B cell (primary cell): ENCODE data around the gene GALK1. TPM values are rescaled to one million over a fixed set of nuclear protein-coding genes. Genes with fewer than 3 reads are reported as not detected.

Source experiments
- ATAC-seq: fragments of 200-7000 bp; cut with Tn5 transposase; one replicate; pipeline ENCODE4 v1.10.0; 2021; ENCODE audit warnings: low read depth, mild to moderate bottlenecking, moderate number of reproducible peaks, moderate library complexity
- CTCF ChIA-PET: fragments of 350-600 bp; sonication (Branson Sonifier 250); formaldehyde crosslinking; loops from one replicate; lab custom pipeline; 2021; ENCODE audit warnings: antibody characterized with exemption, inconsistent platforms; lab: Charles Lee
- POLR2A ChIA-PET: fragments of 350-600 bp; sonication (Branson Sonifier 250); formaldehyde crosslinking; loops from one replicate; lab custom pipeline; 2021; ENCODE audit warnings: antibody characterized with exemption; lab: Charles Lee
- DNase-seq: peaks from one replicate; pipeline ENCODE4 v3.0.0; 2013
- H2AFZ ChIP-seq: 2 replicates; pipeline ENCODE4 v1.6.1; 2012; ENCODE audit warnings: mild to moderate bottlenecking, low read depth, low read length; ENCODE audit not compliant: insufficient read depth, poor library complexity, severe bottlenecking
- H3K27ac ChIP-seq, 2 donors: 1 replicate in 1 of 2; 2 replicates in 1 of 2; pipeline ENCODE4 v1.5.1; 2012 to 2013; ENCODE audit warnings: low read length in 2 of 2, mild to moderate bottlenecking in 2 of 2, moderate library complexity in 1 of 2
- H3K27me3 ChIP-seq, 4 experiments: fragments of 200-600 bp in 1 of 4; sonication (generic) in 1 of 4; replicated peaks in 1 of 4; 1 replicate in 2 of 4; 2 replicates in 2 of 4; pipeline versions ENCODE4 v1.6.1 to v1.7.0; 2013 to 2016; ENCODE audit warnings: low read length in 3 of 4, mild to moderate bottlenecking in 2 of 4, mixed read lengths in 1 of 4, moderate library complexity in 1 of 4; ENCODE audit not compliant: insufficient read depth in 4 of 4, control insufficient read depth in 3 of 4; ENCODE audit errors: control extremely low read depth in 1 of 4
- H3K36me3 ChIP-seq, 2 experiments: replicated peaks in 1 of 2; 1 replicate in 1 of 2; 2 replicates in 1 of 2; pipeline versions ENCODE4 v1.6.1 to v1.7.1; 2013; ENCODE audit warnings: low read length in 1 of 2; ENCODE audit not compliant: insufficient read depth in 2 of 2, control insufficient read depth in 1 of 2; ENCODE audit errors: control extremely low read depth in 1 of 2, extremely low read depth in 1 of 2
- H3K4me1 ChIP-seq, 2 donors: fragments of 200-600 bp in 1 of 2; sonication (generic) in 1 of 2; 1 replicate in 1 of 2; 2 replicates in 1 of 2; pipeline versions ENCODE4 v1.5.1 to v1.6.1; 2013 to 2017; ENCODE audit warnings: low read length in 2 of 2; ENCODE audit not compliant: control insufficient read depth in 2 of 2, insufficient read depth in 2 of 2
- H3K4me2 ChIP-seq: replicated peaks from 2 replicates; pipeline ENCODE3; 2012; ENCODE audit warnings: mild to moderate bottlenecking, low read depth, low read length; ENCODE audit not compliant: poor library complexity, severe bottlenecking
- H3K4me3 ChIP-seq, 5 experiments: fragments of 200-600 bp in 1 of 5; sonication (generic) in 1 of 5; 1 replicate in 3 of 5; 2 replicates in 2 of 5; pipeline versions ENCODE4 v1.5.1 to v1.7.0; 2011 to 2016; ENCODE audit warnings: low read length in 4 of 5, mild to moderate bottlenecking in 4 of 5, low read depth in 2 of 5, control low read depth in 1 of 5, moderate library complexity in 1 of 5; ENCODE audit not compliant: insufficient read depth in 1 of 5; ENCODE audit errors: control extremely low read depth in 1 of 5, extremely low read depth in 1 of 5
- H3K79me2 ChIP-seq: fragments of 200-600 bp; sonication (generic); one replicate; pipeline ENCODE4 v1.6.0; 2016; ENCODE audit warnings: low read length; ENCODE audit not compliant: control insufficient read depth, insufficient read depth
- H3K9ac ChIP-seq: fragments of 200-600 bp; sonication (generic); 2 replicates; pipeline ENCODE4 v1.6.1; 2017; ENCODE audit warnings: mild to moderate bottlenecking, low read length, moderate library complexity
- H3K9me3 ChIP-seq, 3 donors: one replicate each; pipeline versions ENCODE4 v1.6.1 to v1.7.1; 2013; ENCODE audit warnings: low read length in 2 of 3; ENCODE audit not compliant: control insufficient read depth in 2 of 3, insufficient read depth in 1 of 3; ENCODE audit errors: control extremely low read depth in 1 of 3
- H4K20me1 ChIP-seq: 2 replicates; pipeline ENCODE4 v1.6.0; 2012; ENCODE audit warnings: mild to moderate bottlenecking, low read length; ENCODE audit not compliant: insufficient read depth, control insufficient read depth, poor library complexity, severe bottlenecking
- H3K27ac Mint-ChIP-seq: one replicate; pipeline ENCODE4 v1.8.0; 2021; ENCODE audit warnings: mixed read lengths
- H3K27me3 Mint-ChIP-seq: one replicate; pipeline ENCODE4 v1.8.0; 2021; ENCODE audit warnings: mixed read lengths
- H3K4me1 Mint-ChIP-seq: one replicate; pipeline ENCODE4 v1.8.0; 2021; ENCODE audit warnings: mixed read lengths
- H3K4me3 Mint-ChIP-seq: one replicate; pipeline ENCODE4 v1.8.0; 2021; ENCODE audit warnings: mixed read lengths
- H3K9me3 Mint-ChIP-seq: one replicate; pipeline ENCODE4 v1.8.0; 2022; ENCODE audit warnings: mixed read lengths; ENCODE audit not compliant: insufficient read depth
- CTCF ChIP-seq: fragments of 200-600 bp; IDR thresholded peaks from one replicate; pipeline ENCODE4 v1.8.0; 2022; ENCODE audit warnings: antibody characterized with exemption, mild to moderate bottlenecking
- EZH2 ChIP-seq: IDR thresholded peaks from 2 replicates; pipeline ENCODE4 v1.6.1; 2012; ENCODE audit warnings: borderline replicate concordance, low read depth, mild to moderate bottlenecking, moderate library complexity, low read length; ENCODE audit not compliant: insufficient read depth, poor library complexity, severe bottlenecking
- WGBS: methylation state at CpG from one replicate; pipeline ENCODE4 v1.1.5; 2013; ENCODE audit warnings: missing lambda C conversion rate; ENCODE audit not compliant: insufficient coverage; 5-methylcytosine and 5-hydroxymethylcytosine counted together
- intact Hi-C: fragments of 100-400 bp; cut with micrococcal nuclease; formaldehyde crosslinking; loops from one replicate; pipeline ENCODE4 v1.10.0; 2022
- polyA plus RNA-seq: library from polyadenylated mRNA; depleted of rRNA; stranded (reverse); fragments of >200 nt; gene quantifications from 2 replicates; pipeline ENCODE4 v1.2.3, GENCODE V29; 2012
- total RNA-seq, 2 donors: library from RNA; stranded (reverse); fragments of 120-200 nt in 1 of 2; gene quantifications; 1 replicate in 1 of 2; 2 replicates in 1 of 2; pipeline versions ENCODE4 v1.2.3 to v1.2.4, GENCODE V29; 2013 to 2022

The GALK1 gene
- total and polyA plus RNA-seq, 2 donors (not counting 1 experiment from before 2014, with no cell fraction given) = 29.8 to 37.4 TPM

GRCh38 chr17:75763613-75764416 is 1.2 kb downstream of the GALK1 start:
- H4K20me1 ChIP-seq = peaks cover 15% of the 10 kb centered on the region
- Mint-ChIP-seq H3K9me3 (no peaks in the 10 kb centered on the region), H3K27ac (peak overlapping the region; percentile 37), H3K27me3 (no peaks in the 10 kb centered on the region), H3K4me3 (peak overlapping the region; percentile 85), H3K4me1 (peaks cover 18% of the 10 kb centered on the region)
- no peak for TF ChIP-seq CTCF
- TF ChIP-seq EZH2 = no peak
- WGBS = 81% methylated on average over 14 of the region's 16 CpGs
- peak overlapping the region in 4 of 5 experiments; percentile 74 to 88 (median 84) for H3K4me3 ChIP-seq
- peak overlapping the region; percentile 91 for H3K9ac ChIP-seq
- DNase-seq (peak; percentile 34), ATAC-seq (no peak)
- H3K9me3 ChIP-seq = no peaks in the 10 kb centered on the region
- H3K4me2 ChIP-seq = peak overlapping the region; percentile 100
- ChIA-PET POLR2A (interaction anchor here (0.8 to 3.7 kb wide), 4 partner anchors 10 to 80 kb away, joined by 3 to 78 read pairs (median 13); a partner anchor contains a TSS), CTCF (interaction anchor here (1.1 to 5.5 kb wide), 17 partner anchors 11 to 493 kb away, joined by 3 to 87 read pairs (median 14); partner anchors contain the start of genes MIF4GD, SMIM5, TRIM47 and TRIM65)
- intact Hi-C loops = loop anchor here (1.0 to 10.0 kb wide), 2 partner anchors 91 to 249 kb away; partner anchors contain the start of genes CASKIN2, TSEN54 and WBP2
- peak overlapping the region in 1 of 2 donors; percentile 72 for H3K27ac ChIP-seq
- H2AFZ ChIP-seq = peak overlapping the region; percentile 97
- no peaks in the 10 kb centered on the region for H3K36me3 ChIP-seq
- H3K27me3 ChIP-seq = no peaks in the 10 kb centered on the region
- H3K4me1 ChIP-seq = peaks cover 14 to 23% of the 10 kb centered on the region in 2 donors
- H3K79me2 ChIP-seq = peaks cover 3% of the 10 kb centered on the region

GRCh38 chr17:75763269-75763607 is 1.8 kb downstream of the GALK1 start:
- POLR2A ChIA-PET = interaction anchor here (0.8 to 3.7 kb wide), 3 partner anchors 13 to 22 kb away, joined by 3 to 78 read pairs (median 3); a partner anchor contains a TSS
- Histone ChIP-seq H3K79me2 (peaks cover 3% of the 10 kb centered on the region), H3K9me3 (no peaks in the 10 kb centered on the region), H3K9ac (no peak overlapping the region), H3K4me3 (no peak overlapping the region), H3K27ac (no peak overlapping the region), H3K4me1 (peaks cover 14 to 23% of the 10 kb centered on the region in 2 donors), H3K4me2 (peak overlapping the region; percentile 100), H3K27me3 (no peaks in the 10 kb centered on the region), H2AFZ (no peak overlapping the region), H4K20me1 (peaks cover 15% of the 10 kb centered on the region), H3K36me3 (no peaks in the 10 kb centered on the region)
- intact Hi-C loops = loop anchor here (10.0 kb wide), 1 partner anchor 248 kb away; the partner anchor contains the start of genes CASKIN2 and TSEN54
- CTCF ChIA-PET = interaction anchor here (1.1 to 5.5 kb wide), 10 partner anchors 10 to 492 kb away, joined by 3 to 87 read pairs (median 16); partner anchors contain the start of genes MIF4GD, SMIM5, TRIM65 and UNC13D
- Mint-ChIP-seq H3K4me1 (peaks cover 18% of the 10 kb centered on the region), H3K27ac (no peak overlapping the region), H3K27me3 (no peaks in the 10 kb centered on the region), H3K9me3 (no peaks in the 10 kb centered on the region), H3K4me3 (peak overlapping the region; percentile 29)
- no peak for TF ChIP-seq CTCF
- TF ChIP-seq EZH2 = no peak
- DNase-seq (no peak), ATAC-seq (no peak)
- 93% methylated on average over 1 of the region's 3 CpGs for WGBS
